Endothelial cell of umbilical vein (primary cell): Measurements from ENCODE around the gene SUMO2. TPM values are rescaled to one million over a fixed set of nuclear protein-coding genes. Genes with fewer than 3 reads are reported as not detected.

Source experiments
- BruUV-seq: library from RNA; stranded (reverse); fragments of 400-500 nt; replicated peaks from 2 replicates; lab custom pipeline; 2021; lab: Mats Ljungman, UMichigan
- CTCF ChIA-PET: fragments of 300-600, 350-600 bp; sonication (Branson Sonifier 250); formaldehyde crosslinking; loops from one replicate; lab custom pipeline; 2021; ENCODE audit warnings: antibody characterized with exemption, inconsistent platforms; lab: Charles Lee
- POLR2A ChIA-PET: fragments of 300-600, 350-600 bp; sonication (Branson Sonifier 250); formaldehyde crosslinking; loops from one replicate; lab custom pipeline; 2021; ENCODE audit warnings: antibody characterized with exemption, inconsistent platforms; lab: Charles Lee
- DNase-seq: peaks from one replicate; pipeline ENCODE4 v3.0.0-alpha.2; 2011; ENCODE audit warnings: low read depth, low spot score
- FAIRE-seq: peaks from 2 replicates; lab custom pipeline; 2011; peaks lifted over from hg19 to GRCh38; lab: Jason Lieb, UNC
- H2AFZ ChIP-seq: 2 replicates; pipeline ENCODE4 v1.6.0; 2012; ENCODE audit warnings: low read depth, low read length, control low read depth, inconsistent platforms
- H3K27ac ChIP-seq: 2 replicates; pipeline ENCODE4 v1.5.1; 2011; ENCODE audit warnings: low read depth, mild to moderate bottlenecking, control low read depth, low read length, moderate library complexity; ENCODE audit not compliant: insufficient read depth
- H3K27me3 ChIP-seq, 2 experiments: 2 replicates each; pipeline versions ENCODE4 v1.6.0 to v1.6.1; 2011; ENCODE audit warnings: low read length in 2 of 2, mixed read lengths in 1 of 2; ENCODE audit not compliant: control insufficient read depth in 2 of 2, insufficient read depth in 2 of 2
- H3K36me3 ChIP-seq, 2 experiments: 2 replicates in 1 of 2; 3 replicates in 1 of 2; pipeline ENCODE4 v1.5.1; 2011; ENCODE audit warnings: low read length in 2 of 2, mild to moderate bottlenecking in 1 of 2, moderate library complexity in 1 of 2; ENCODE audit not compliant: control insufficient read depth in 2 of 2, insufficient read depth in 2 of 2; ENCODE audit errors: extremely low read depth in 1 of 2
- H3K4me1 ChIP-seq: 3 replicates; pipeline ENCODE4 v1.5.1; 2011; ENCODE audit warnings: mild to moderate bottlenecking, low read length; ENCODE audit not compliant: control insufficient read depth, insufficient read depth; ENCODE audit errors: extremely low read depth
- H3K4me2 ChIP-seq: 2 replicates; pipeline ENCODE4 v1.6.1; 2011; ENCODE audit warnings: low read length, control low read depth, mixed read lengths; ENCODE audit not compliant: insufficient read depth
- H3K4me3 ChIP-seq, 3 experiments: fragments of 200-600 bp in 1 of 3; sonication (generic), shearing (Covaris generic) in 1 of 3; replicated peaks in 1 of 3; 2 replicates each; pipeline ENCODE4 v1.5.1; 2011 to 2016; ENCODE audit warnings: control low read depth in 3 of 3, low read length in 3 of 3, mild to moderate bottlenecking in 2 of 3, inconsistent platforms in 1 of 3, low read depth in 1 of 3, moderate library complexity in 1 of 3; ENCODE audit not compliant: insufficient read depth in 1 of 3
- H3K79me2 ChIP-seq: 2 replicates; pipeline ENCODE4 v1.6.0; 2012; ENCODE audit warnings: low read length, inconsistent platforms; ENCODE audit not compliant: control insufficient read depth, insufficient read depth
- H3K9ac ChIP-seq: replicated peaks from 2 replicates; pipeline ENCODE3; 2011; ENCODE audit warnings: low read length, control low read depth; ENCODE audit not compliant: insufficient read depth; ENCODE audit errors: extremely low read depth
- H3K9me1 ChIP-seq: replicated peaks from 3 replicates; pipeline ENCODE4 v1.6.0; 2011; ENCODE audit warnings: mild to moderate bottlenecking, low read length; ENCODE audit not compliant: control insufficient read depth, insufficient read depth; ENCODE audit errors: extremely low read depth
- H3K9me3 ChIP-seq: replicated peaks from 2 replicates; pipeline ENCODE4 v1.5.1; 2012; ENCODE audit warnings: low read length, inconsistent platforms; ENCODE audit not compliant: control insufficient read depth, insufficient read depth
- H4K20me1 ChIP-seq: replicated peaks from 2 replicates; pipeline ENCODE3; 2011; ENCODE audit warnings: mild to moderate bottlenecking, low read length; ENCODE audit not compliant: control insufficient read depth, insufficient read depth; ENCODE audit errors: extremely low read depth
- CTCF ChIP-seq, 2 donors: IDR thresholded peaks; 1 replicate in 1 of 2; 2 replicates in 1 of 2; pipeline ENCODE4 v1.5.1; 2011; ENCODE audit warnings: low read length in 2 of 2, mild to moderate bottlenecking in 2 of 2, moderate library complexity in 2 of 2, control low read depth in 1 of 2, inconsistent platforms in 1 of 2, low read depth in 1 of 2; ENCODE audit not compliant: insufficient read depth in 1 of 2; ENCODE audit errors: extremely low read depth in 1 of 2
- GATA2 ChIP-seq: IDR thresholded peaks from 2 replicates; pipeline ENCODE4 v1.7.0; 2011; ENCODE audit warnings: low read depth, mild to moderate bottlenecking, moderate library complexity, mixed read lengths, low read length; ENCODE audit not compliant: insufficient read length, insufficient read depth
- dilution Hi-C: fragments of 300-500 bp; cut with MboI; formaldehyde crosslinking; loops from one replicate; pipeline ENCODE4 v1.15.0; 2019; ENCODE audit warnings: low sequenced_read_pairs; ENCODE audit not compliant: extremely low pct_ligation_motif_present
- intact Hi-C: fragments of 100-400 bp; cut with micrococcal nuclease; formaldehyde crosslinking; loops from one replicate; pipeline ENCODE4 v1.10.0; 2022
- polyA plus RNA-seq, 4 experiments: library from polyadenylated mRNA; depleted of rRNA in 3 of 4; stranded (reverse) in 3 of 4; unstranded in 1 of 4; fragments of >200 nt; gene quantifications; 2 replicates each; pipeline versions ENCODE4 v1.2.1 to v1.2.3, GENCODE V29; 2011 to 2012; ENCODE audit warnings: missing spikeins in 1 of 4
- total RNA-seq: library from RNA; stranded (reverse); gene quantifications from 2 replicates; pipeline ENCODE4 v1.2.3, GENCODE V29; 2021

The SUMO2 gene
- total and polyA plus RNA-seq, 2 donors (not counting 3 experiments of a cell fraction or from before 2014, with no cell fraction given): 75.6 to 437 TPM

DNA sequence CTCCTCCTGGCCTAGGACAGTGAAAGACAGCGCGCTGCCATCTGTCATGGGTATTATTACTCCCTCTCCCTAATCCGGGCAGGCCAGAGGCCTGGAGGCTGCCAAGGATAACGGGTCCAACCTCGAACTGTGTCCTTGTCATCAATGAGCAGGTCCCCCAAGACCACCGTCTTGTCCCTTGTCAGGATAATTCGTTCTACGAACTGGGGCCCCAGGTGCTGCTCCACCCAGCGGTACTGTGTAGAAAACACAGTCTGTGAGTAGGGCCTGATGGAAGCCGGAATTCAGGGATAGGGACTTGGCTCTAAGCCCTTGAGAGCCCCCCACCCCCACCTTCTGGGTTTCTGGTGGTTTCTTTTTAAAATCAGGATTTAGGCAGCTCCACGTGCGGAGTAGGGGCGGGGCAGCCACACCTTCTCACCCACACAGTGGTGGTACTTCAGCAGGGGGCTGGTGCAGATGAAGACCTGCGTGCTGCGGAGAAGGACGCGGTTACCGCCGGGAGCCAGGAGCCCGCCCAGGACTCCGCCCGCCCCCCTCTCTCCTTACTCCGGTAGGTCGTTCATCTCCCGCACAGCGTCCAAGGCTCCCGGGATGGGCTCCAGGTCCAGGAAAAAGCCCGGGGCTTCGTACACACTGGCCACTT lies 52.0 kb downstream of the SUMO2 start:
- no peaks in the 10 kb centered on the region for H4K20me1 ChIP-seq
- CTCF ChIA-PET: interaction anchor here (0.7 to 8.8 kb wide), 17 partner anchors 14 to 169 kb away, joined by 3 to 138 read pairs (median 6); partner anchors contain the start of genes MRPL58 and SUMO2
- peaks cover 2% of the 10 kb centered on the region for H3K79me2 ChIP-seq
- FAIRE-seq (peak; percentile 87), DNase-seq (peak; percentile 66)
- H2AFZ ChIP-seq: peak overlapping the region; percentile 12
- peak overlapping the region; percentile 65 for H3K9ac ChIP-seq
- intact Hi-C loops: loop anchor here (1.0 to 2.0 kb wide), 4 partner anchors 16 to 169 kb away; partner anchors contain the start of genes JPT1 and SUMO2
- POLR2A ChIA-PET: interaction anchor here (1.4 kb wide), 1 partner anchor 17 kb away, joined by 5 read pairs; no protein-coding TSS in a partner anchor
- peak overlapping the region; percentile 51 for H3K27ac ChIP-seq
- no peaks in the 10 kb centered on the region for H3K27me3 ChIP-seq
- H3K9me1 ChIP-seq: no peaks in the 10 kb centered on the region
- H3K4me3 ChIP-seq: peak overlapping the region; percentile 47 to 53 (median 50)
- dilution Hi-C loops: no loop called here
- no peaks in the 10 kb centered on the region for H3K9me3 ChIP-seq
- BruUV-seq: TSS peak; percentile 13
- no peak for TF ChIP-seq GATA2
- TF ChIP-seq CTCF (IDR thresholded peaks at IDR 0.05; ENCODE audit: extremely low read depth in 1 of 2, insufficient read depth in 1 of 2, low read depth in 1 of 2, low read length in 2 of 2): peak; percentile 43 to 58
- H3K36me3 ChIP-seq: peaks cover 5 to 13% of the 10 kb centered on the region in 2 experiments
- peaks cover 9% of the 10 kb centered on the region for H3K4me1 ChIP-seq
- H3K4me2 ChIP-seq: peak overlapping the region; percentile 25
